Endothelial cell (in vitro differentiated cells): Measurements from ENCODE around the gene ALK. TPM values are rescaled to one million over a fixed set of nuclear protein-coding genes. Genes with fewer than 3 reads are reported as not detected.

Experiments
- DNase-seq: peaks from one replicate; pipeline ENCODE4 v3.0.0; 2021; ENCODE audit warnings: low spot score
- H3K27ac Mint-ChIP-seq: one replicate; pipeline ENCODE4 v1.8.0; 2021; ENCODE audit warnings: mixed read lengths, inconsistent platforms; ENCODE audit not compliant: unreplicated experiment
- H3K27me3 Mint-ChIP-seq: one replicate; pipeline ENCODE4 v1.8.0; 2021; ENCODE audit warnings: mild to moderate bottlenecking, moderate library complexity, mixed read lengths, inconsistent platforms; ENCODE audit not compliant: unreplicated experiment
- H3K36me3 Mint-ChIP-seq: one replicate; pipeline ENCODE4 v1.8.0; 2021; ENCODE audit warnings: mild to moderate bottlenecking, low read depth, mixed read lengths, inconsistent platforms; ENCODE audit not compliant: unreplicated experiment
- H3K4me1 Mint-ChIP-seq: one replicate; pipeline ENCODE4 v1.8.0; 2021; ENCODE audit warnings: mild to moderate bottlenecking, mixed read lengths, inconsistent platforms; ENCODE audit not compliant: unreplicated experiment
- H3K4me3 Mint-ChIP-seq: one replicate; pipeline ENCODE4 v1.8.0; 2021; ENCODE audit warnings: mild to moderate bottlenecking, mixed read lengths, inconsistent platforms; ENCODE audit not compliant: unreplicated experiment
- H3K9me3 Mint-ChIP-seq: one replicate; pipeline ENCODE4 v1.8.0; 2021; ENCODE audit warnings: mixed read lengths, inconsistent platforms; ENCODE audit not compliant: unreplicated experiment
- CTCF ChIP-seq: fragments of 200-600 bp; sonication (generic); IDR thresholded peaks from one replicate; pipeline ENCODE4 v1.5.0; 2021; ENCODE audit warnings: antibody characterized with exemption; ENCODE audit not compliant: unreplicated experiment
- total RNA-seq: library from RNA; stranded (reverse); fragmentation: NEBNext Ultra II Directional; extraction: Animal tissue kit (Norgen Biotek cat#: 25700); gene quantifications from one replicate; pipeline ENCODE4 v1.2.1, GENCODE V29; 2021; ENCODE audit not compliant: unreplicated experiment

ALK gene
- total RNA-seq, 1 donor from 2014 or later, result 0.05 TPM

DNA sequence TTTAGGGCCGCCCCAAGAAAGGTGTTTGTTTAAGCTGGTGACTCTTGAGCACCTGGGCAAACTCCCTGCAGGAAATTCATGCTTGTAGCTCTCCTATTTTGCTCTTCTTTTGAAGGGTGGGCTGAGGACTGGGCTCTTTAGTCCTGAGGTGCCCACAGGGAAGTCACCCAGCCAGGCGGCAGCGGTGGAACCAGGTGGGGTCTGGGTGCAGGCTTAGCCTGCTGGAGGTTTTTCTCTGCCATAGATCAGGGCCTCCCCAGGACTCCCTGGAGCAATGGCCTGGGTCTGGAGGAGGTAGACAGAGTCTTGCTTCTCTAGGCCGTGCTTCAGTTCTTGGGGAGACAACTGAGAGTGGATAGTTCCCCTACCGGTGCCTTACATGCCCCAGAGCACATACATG lies 706.3 kb downstream of the ALK start:
- H3K4me1 Mint-ChIP-seq, result peaks cover 3% of the 10 kb centered on the region
- no peak for DNase-seq
- H3K4me3 Mint-ChIP-seq, result no peak overlapping the region
- no peak overlapping the region for H3K27ac Mint-ChIP-seq
- peaks cover 5% of the 10 kb centered on the region for H3K27me3 Mint-ChIP-seq
- no peaks in the 10 kb centered on the region for H3K9me3 Mint-ChIP-seq
- no peak for TF ChIP-seq CTCF
- no peaks in the 10 kb centered on the region for H3K36me3 Mint-ChIP-seq

DNA sequence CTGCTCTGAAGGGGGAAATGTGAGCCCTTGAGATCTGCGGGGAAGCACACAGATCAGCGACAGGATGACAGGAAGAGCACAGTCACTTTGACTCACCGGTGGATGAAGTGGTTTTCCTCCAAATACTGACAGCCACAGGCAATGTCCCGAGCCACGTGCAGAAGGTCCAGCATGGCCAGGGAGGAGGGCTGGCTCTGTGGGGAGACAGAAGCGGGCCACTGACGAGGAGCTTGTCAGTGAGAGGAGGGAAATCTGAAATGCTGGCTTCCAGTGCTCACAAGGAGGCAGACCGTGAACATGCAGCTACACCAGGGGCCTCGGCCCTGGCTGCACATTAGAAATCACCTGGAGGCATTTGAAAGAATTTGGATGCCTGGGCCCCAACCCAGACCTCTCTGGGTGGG lies 707.5 kb downstream of the ALK start:
- Mint-ChIP-seq H3K27ac (no peak overlapping the region), H3K9me3 (no peaks in the 10 kb centered on the region), H3K36me3 (no peaks in the 10 kb centered on the region), H3K27me3 (peaks cover 3% of the 10 kb centered on the region), H3K4me1 (peaks cover 3% of the 10 kb centered on the region), H3K4me3 (no peak overlapping the region)
- TF ChIP-seq CTCF, result no peak
- DNase-seq, result no peak

- Mint-ChIP-seq H3K27ac (no peak overlapping the region), H3K27me3 (no peaks in the 10 kb centered on the region), H3K4me1 (peaks cover 3% of the 10 kb centered on the region), H3K4me3 (no peak overlapping the region), H3K9me3 (no peaks in the 10 kb centered on the region), H3K36me3 (no peaks in the 10 kb centered on the region)
- no peak for TF ChIP-seq CTCF
- no peak for DNase-seq
These were observed 709.4 kb downstream of the ALK start for GRCh38 chr2:29212009-29212408.

DNA sequence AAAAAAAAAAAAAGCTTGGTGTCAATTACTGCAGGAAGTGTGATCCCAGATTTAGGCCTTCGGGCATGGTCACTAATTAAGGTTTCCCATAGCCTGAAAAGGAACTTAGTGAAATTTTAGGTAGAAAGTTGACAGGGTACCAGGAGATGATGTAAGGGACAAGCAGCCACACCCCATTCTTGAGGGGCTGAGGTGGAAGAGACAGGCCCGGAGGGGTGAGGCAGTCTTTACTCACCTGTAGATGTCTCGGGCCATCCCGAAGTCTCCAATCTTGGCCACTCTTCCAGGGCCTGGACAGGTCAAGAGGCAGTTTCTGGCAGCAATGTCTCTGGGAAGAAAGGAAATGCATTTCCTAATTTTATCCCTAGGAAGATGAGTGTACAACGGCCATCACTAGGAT lies 711.8 kb downstream of the ALK start:
- H3K27ac Mint-ChIP-seq, result no peak overlapping the region
- no peak for TF ChIP-seq CTCF
- H3K9me3 Mint-ChIP-seq, result no peaks in the 10 kb centered on the region
- H3K4me1 Mint-ChIP-seq, result peaks cover 3% of the 10 kb centered on the region
- no peak for DNase-seq
- no peaks in the 10 kb centered on the region for H3K36me3 Mint-ChIP-seq
- H3K27me3 Mint-ChIP-seq, result no peaks in the 10 kb centered on the region
- H3K4me3 Mint-ChIP-seq, result no peak overlapping the region

DNA sequence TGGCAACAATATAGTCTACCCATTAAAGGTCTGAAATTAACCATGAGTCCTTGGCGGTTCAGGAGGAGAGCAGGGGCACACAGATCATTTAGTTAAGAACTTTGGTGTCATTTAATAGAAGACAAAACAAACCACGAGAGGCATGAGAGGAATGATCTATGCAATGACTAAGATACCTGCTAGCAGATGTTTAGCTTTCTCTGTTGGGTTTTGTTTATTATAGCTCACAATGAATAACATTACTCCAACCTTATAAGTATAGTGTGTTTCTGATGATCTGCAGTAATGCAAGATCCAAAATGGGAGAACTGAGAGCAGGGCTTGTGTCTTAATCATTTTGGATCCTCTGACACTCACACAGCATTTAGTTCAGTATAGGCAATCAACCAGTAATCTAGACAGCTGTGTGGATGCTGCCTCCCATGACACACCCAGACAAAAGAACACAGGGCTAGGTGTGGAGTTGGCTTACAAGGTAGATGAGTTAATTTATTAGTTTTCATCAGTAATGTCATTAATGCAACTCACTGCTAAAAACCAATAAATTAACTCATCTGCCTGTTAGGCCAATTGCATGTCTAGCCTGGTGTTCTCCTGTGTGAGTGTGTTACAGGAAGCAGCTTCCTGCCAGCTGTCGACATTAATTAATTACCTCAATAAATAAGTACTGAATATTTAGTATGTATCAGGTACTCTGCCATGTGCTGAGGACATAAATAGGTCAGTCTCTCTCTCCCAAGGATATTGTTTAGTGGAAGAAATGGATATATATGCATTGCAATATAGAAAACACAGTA lies 713.8 kb downstream of the ALK start:
- H3K9me3 Mint-ChIP-seq, result no peaks in the 10 kb centered on the region
- no peaks in the 10 kb centered on the region for H3K36me3 Mint-ChIP-seq
- no peak for DNase-seq
- H3K27ac Mint-ChIP-seq, result no peak overlapping the region
- H3K4me3 Mint-ChIP-seq, result no peak overlapping the region
- peaks cover 6% of the 10 kb centered on the region for H3K4me1 Mint-ChIP-seq
- H3K27me3 Mint-ChIP-seq, result no peaks in the 10 kb centered on the region
- no peak for TF ChIP-seq CTCF
